Lower leg skin (tissue), 4 donors: ENCODE data around the gene ZNF692. TPM values are rescaled to one million over a fixed set of nuclear protein-coding genes. Genes with fewer than 3 reads are reported as not detected.

Source experiments
- DNase-seq, 2 donors: peaks; one replicate each; pipeline ENCODE4 v3.0.0-alpha.2; 2019; ENCODE audit warnings: low spot score in 2 of 2
- H3K4me3 ChIP-seq: fragments of 200-600 bp; sonication (generic); 2 replicates; pipeline ENCODE4 v1.5.1; 2017; ENCODE audit warnings: mild to moderate bottlenecking, low read depth; ENCODE audit not compliant: poor library complexity, severe bottlenecking
- POLR2A ChIP-seq, 2 donors: fragments of 450-650 bp; IDR thresholded peaks; one replicate each; pipeline ENCODE4 v1.6.1; 2016 to 2017; ENCODE audit warnings: antibody characterized with exemption in 2 of 2, mild to moderate bottlenecking in 1 of 2, moderate library complexity in 1 of 2
- WGBS, 2 donors: methylation state at CpG; one replicate each; pipeline ENCODE4 v1.1.5; 2018; 5-methylcytosine and 5-hydroxymethylcytosine counted together
- intact Hi-C: fragments of 100-400 bp; cut with DNase I; formaldehyde crosslinking; loops from one replicate; pipeline ENCODE4 v1.15.0; 2023; ENCODE audit warnings: low total_unique reads
- total RNA-seq, 4 donors: library from RNA; depleted of rRNA; stranded (reverse); fragments of >200 nt; gene quantifications; one replicate each; pipeline ENCODE4 v1.1.0, GENCODE V29; 2016
- TF ChIP-seq, protein P1 (sequence below), 3 donors: fragments of 450-650 bp; IDR thresholded peaks; one replicate each; pipeline ENCODE4 v1.5.1; 2016; ENCODE audit warnings: antibody characterized with exemption in 3 of 3, mild to moderate bottlenecking in 3 of 3, moderate library complexity in 2 of 3

Gene ZNF692
- total RNA-seq, 4 donors from 2014 or later: 46.3 to 90.2 (median 65.2) TPM

DNA sequence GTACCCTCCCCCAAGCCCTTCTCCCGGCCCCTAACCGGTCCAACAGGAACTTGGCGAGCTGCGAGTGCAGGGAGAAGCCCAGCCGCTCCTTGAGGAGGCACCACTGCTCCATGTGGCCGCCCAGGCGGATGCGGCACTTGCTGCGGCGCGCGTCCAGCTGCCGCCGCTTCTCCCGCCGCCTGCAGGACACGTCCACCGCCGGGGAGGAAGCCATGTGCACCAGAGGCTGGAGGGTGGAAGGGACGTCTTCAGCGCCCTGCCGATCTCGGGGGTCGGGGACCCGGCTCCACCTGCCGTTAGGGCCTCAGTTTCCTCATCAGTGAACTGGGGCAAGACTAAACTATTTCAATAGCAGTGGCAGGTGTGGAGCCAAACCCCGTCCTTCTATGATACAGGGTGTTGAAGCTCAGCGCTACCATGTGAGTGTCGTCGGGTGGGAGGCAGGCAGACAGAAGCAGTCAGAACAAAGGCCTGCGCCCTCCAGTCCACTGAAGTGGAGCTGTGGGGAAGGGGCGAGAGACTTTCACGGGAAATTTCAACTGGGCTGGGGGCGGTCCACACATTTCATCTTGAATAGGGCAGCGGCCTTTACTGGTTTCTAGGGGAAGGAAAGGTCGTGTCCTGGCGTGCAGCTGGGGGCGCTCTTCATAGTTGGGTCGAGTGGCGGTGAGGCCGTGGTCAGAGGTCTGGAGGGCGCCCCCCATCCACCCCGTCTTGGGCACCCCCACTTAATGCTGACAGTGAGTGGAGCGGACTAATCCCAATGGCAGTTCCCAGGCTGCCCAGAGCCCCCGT is 592 bp downstream of the ZNF692 start:
- intact Hi-C loops: no loop called here
- peak in 1 of 2 donors; percentile 91 for DNase-seq
- TF ChIP-seq, protein P1, sequence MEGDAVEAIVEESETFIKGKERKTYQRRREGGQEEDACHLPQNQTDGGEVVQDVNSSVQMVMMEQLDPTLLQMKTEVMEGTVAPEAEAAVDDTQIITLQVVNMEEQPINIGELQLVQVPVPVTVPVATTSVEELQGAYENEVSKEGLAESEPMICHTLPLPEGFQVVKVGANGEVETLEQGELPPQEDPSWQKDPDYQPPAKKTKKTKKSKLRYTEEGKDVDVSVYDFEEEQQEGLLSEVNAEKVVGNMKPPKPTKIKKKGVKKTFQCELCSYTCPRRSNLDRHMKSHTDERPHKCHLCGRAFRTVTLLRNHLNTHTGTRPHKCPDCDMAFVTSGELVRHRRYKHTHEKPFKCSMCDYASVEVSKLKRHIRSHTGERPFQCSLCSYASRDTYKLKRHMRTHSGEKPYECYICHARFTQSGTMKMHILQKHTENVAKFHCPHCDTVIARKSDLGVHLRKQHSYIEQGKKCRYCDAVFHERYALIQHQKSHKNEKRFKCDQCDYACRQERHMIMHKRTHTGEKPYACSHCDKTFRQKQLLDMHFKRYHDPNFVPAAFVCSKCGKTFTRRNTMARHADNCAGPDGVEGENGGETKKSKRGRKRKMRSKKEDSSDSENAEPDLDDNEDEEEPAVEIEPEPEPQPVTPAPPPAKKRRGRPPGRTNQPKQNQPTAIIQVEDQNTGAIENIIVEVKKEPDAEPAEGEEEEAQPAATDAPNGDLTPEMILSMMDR (IDR thresholded peaks at IDR 0.05): no peak
- TF ChIP-seq POLR2A (IDR thresholded peaks at IDR 0.05): no peak
- H3K4me3 ChIP-seq: peak overlapping the region; percentile 36
- 0 to 2% methylated on average over 16 to 42 of the region's 45 CpGs for WGBS, 2 donors

DNA sequence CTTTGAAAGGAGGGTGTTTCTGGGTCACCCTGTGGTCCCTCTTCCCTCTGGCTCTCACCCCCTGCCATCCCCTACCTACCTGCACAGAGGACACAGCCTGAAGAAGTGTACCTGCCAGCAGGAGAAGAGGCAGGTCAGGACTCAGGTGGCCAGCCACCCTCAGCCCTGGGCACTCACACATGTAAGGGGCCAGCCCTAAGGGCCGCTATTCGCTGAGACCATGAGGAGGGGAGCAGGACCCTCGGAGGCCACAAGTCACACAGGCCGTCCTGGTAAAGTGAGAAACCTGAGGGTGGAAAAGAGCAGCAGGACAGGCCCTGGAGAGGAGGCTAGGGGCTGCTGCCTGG is 1.2 kb downstream of the ZNF692 start:
- 17 to 25% methylated on average over 4 of the region's 4 CpGs for WGBS, 2 donors
- no peak for TF ChIP-seq POLR2A (IDR thresholded peaks at IDR 0.05)
- TF ChIP-seq, protein P1 (IDR thresholded peaks at IDR 0.05): no peak
- intact Hi-C loops: no loop called here
- no peak for DNase-seq
- peak overlapping the region; percentile 36 for H3K4me3 ChIP-seq

- H3K4me3 ChIP-seq: no peak overlapping the region
- peak in 1 of 2 donors; percentile 83 for DNase-seq
- 91 to 92% methylated on average over 7 of the region's 7 CpGs for WGBS, 2 donors
- intact Hi-C loops: no loop called here
- TF ChIP-seq, protein P1 (IDR thresholded peaks at IDR 0.05): no peak
- TF ChIP-seq POLR2A (IDR thresholded peaks at IDR 0.05): no peak
Observed at GRCh38 chr1:248857201-248857600, 1.7 kb downstream of the ZNF692 start.

DNA sequence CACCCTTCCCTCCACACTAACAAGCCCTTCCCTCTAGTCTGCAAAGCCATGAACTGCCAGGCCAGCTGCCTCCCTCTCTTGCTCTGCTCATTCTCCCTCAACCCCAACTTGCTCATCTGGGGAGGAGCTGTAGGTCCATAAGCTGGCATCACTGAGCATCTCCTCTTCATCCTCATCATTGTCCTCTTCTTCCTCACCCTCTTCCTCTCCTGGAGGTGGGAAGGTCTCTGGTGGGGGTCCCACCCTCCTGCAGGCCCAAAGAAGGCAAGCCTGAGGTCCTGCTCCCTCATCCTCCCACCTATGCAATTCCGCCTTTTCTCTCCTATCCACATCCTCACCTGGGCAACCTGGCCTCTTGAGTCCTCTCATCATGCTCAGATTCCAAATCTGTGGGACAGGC is 2.7 kb downstream of the ZNF692 start:
- DNase-seq: no peak
- 97 to 100% methylated on average over 1 of the region's 1 CpG for WGBS, 2 donors

DNA sequence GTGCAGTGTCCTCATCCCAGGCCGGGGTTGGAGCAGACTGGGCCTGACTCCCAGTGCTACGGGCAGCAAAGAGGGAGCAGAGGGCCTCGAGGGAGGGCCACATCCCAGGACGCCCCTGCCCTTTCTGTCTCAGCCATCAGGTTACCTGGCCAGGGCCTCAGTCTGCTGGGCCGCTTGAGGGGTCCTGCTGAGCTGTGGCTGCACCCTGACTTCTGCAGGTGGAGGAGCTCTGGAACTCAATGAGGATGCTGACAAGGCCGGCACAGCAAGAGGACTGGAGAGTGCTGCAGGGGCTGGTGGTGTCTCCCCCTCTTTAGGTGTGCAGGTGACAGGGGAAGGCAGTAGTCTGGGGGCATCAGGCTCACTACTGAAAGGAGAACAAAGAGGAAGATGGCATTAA is 3.3 kb downstream of the ZNF692 start:
- intact Hi-C loops: no loop called here
- WGBS, 2 donors: 90 to 96% methylated on average over 6 of the region's 6 CpGs
- peak in 1 of 2 donors; percentile 73 for DNase-seq
- TF ChIP-seq, protein P1 (IDR thresholded peaks at IDR 0.05): no peak
- TF ChIP-seq POLR2A (IDR thresholded peaks at IDR 0.05): no peak
- no peak overlapping the region for H3K4me3 ChIP-seq

More for the DNA sequence above, 2.7 kb downstream of the ZNF692 start:
- TF ChIP-seq, protein P1 (IDR thresholded peaks at IDR 0.05): no peak
- H3K4me3 ChIP-seq: no peak overlapping the region
- intact Hi-C loops: no loop called here
